ENCODE measurements around the gene FUBP3. TPM values are rescaled to one million over a fixed set of nuclear protein-coding genes. Genes with fewer than 3 reads are reported as not detected.

FUBP3 gene
- total RNA-seq, 5 donors from 2014 or later (not counting 1 experiment from before 2014, with no cell fraction given): 34.2 to 44.7 (median 41.9) TPM

GRCh38 chr9:130630506-130631330, 51.3 kb downstream of the FUBP3 start:
- no peaks in the 10 kb centered on the region for H3K4me1 ChIP-seq (ENCODE audit: control insufficient read depth in 1 of 2, extremely low read depth in 1 of 2, insufficient read depth in 2 of 2, low read length in 2 of 2)
- no peak overlapping the region for H3K4me3 Mint-ChIP-seq
- no peaks in the 10 kb centered on the region for H3K4me1 Mint-ChIP-seq
- no peak overlapping the region for H3K27ac ChIP-seq (ENCODE audit: low read length)
- peaks cover 26 to 91% of the 10 kb centered on the region in 2 donors for H3K36me3 ChIP-seq (ENCODE audit: control insufficient read depth in 2 of 2, extremely low read depth in 1 of 2, insufficient read depth in 1 of 2, low read length in 1 of 2)
- no peak for DNase-seq
- ATAC-seq (replicated peaks in 1 of 4): no peak
- over 99% methylated on average over 19 of the region's 27 CpGs for WGBS (ENCODE audit: insufficient coverage)
- H3K27me3 Mint-ChIP-seq: no peaks in the 10 kb centered on the region
- H3K9me3 ChIP-seq: no peaks in the 10 kb centered on the region
- ChIA-PET POLR2A (no interaction called here), CTCF (no interaction called here)
- H3K27me3 ChIP-seq (replicated peaks in 1 of 2; ENCODE audit: control insufficient read depth in 2 of 2, extremely low read depth in 1 of 2, insufficient read depth in 2 of 2, low read length in 1 of 2): no peaks in the 10 kb centered on the region
- H3K27ac Mint-ChIP-seq: no peak overlapping the region
- no peak overlapping the region for H3K4me3 ChIP-seq (ENCODE audit: control insufficient read depth in 1 of 2, extremely low read depth in 1 of 2, low read length in 1 of 2)
- H3K9me3 Mint-ChIP-seq: no peaks in the 10 kb centered on the region
- peaks cover 46% of the 10 kb centered on the region for H3K36me3 Mint-ChIP-seq

GRCh38 chr9:130631331-130632080, 52.1 kb downstream of the FUBP3 start:
- Histone ChIP-seq H3K4me3 (ENCODE audit: control insufficient read depth in 1 of 2, extremely low read depth in 1 of 2, low read length in 1 of 2) (no peak overlapping the region), H3K9me3 (no peaks in the 10 kb centered on the region), H3K36me3 (ENCODE audit: control insufficient read depth in 2 of 2, extremely low read depth in 1 of 2, insufficient read depth in 1 of 2, low read length in 1 of 2) (peaks cover 30 to 91% of the 10 kb centered on the region in 2 donors), H3K4me1 (ENCODE audit: control insufficient read depth in 1 of 2, extremely low read depth in 1 of 2, insufficient read depth in 2 of 2, low read length in 2 of 2) (no peaks in the 10 kb centered on the region), H3K27me3 (replicated peaks in 1 of 2; ENCODE audit: control insufficient read depth in 2 of 2, extremely low read depth in 1 of 2, insufficient read depth in 2 of 2, low read length in 1 of 2) (no peaks in the 10 kb centered on the region), H3K27ac (ENCODE audit: low read length) (no peak overlapping the region)
- ChIA-PET POLR2A (no interaction called here), CTCF (no interaction called here)
- DNase-seq: no peak
- no peak overlapping the region for H3K27ac Mint-ChIP-seq
- H3K27me3 Mint-ChIP-seq: no peaks in the 10 kb centered on the region
- no peaks in the 10 kb centered on the region for H3K4me1 Mint-ChIP-seq
- 97% methylated on average over 13 of the region's 22 CpGs for WGBS (ENCODE audit: insufficient coverage)
- peaks cover 38% of the 10 kb centered on the region for H3K36me3 Mint-ChIP-seq
- H3K9me3 Mint-ChIP-seq: no peaks in the 10 kb centered on the region
- no peak for ATAC-seq (replicated peaks in 1 of 4)
- no peak overlapping the region for H3K4me3 Mint-ChIP-seq

DNA sequence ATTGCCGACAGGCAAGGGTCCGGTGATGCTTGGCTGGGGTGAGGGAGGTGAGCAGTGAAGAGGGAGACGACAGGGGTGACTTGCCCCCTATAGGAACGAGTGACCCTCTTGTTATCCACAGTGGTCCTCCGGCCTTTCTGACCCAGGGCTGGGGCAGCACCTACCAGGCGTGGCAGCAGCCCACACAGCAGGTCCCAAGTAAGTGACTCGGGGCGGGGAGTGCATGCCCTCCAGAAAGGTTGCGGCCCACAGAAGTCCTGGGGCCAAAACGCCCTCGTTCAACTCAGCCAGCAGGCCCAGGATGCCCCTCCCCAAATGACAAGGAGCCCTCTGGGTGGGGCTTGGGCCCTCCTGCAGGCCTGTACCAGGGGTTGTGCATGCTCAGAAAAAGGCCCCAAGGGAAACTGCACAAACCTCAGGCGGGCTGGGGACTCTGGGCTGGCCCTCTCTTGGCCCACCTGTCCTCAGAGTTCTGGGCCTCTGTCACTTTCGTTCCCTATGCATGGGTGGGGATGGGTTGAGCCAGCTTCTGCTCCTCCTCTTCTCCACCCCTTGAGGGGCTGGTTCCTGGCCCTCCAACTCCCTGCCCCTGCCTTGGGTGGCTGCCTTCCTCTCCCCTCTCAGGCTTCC, 52.8 kb downstream of the FUBP3 start:
- no peak overlapping the region for H3K27ac ChIP-seq (ENCODE audit: low read length)
- no peaks in the 10 kb centered on the region for H3K27me3 ChIP-seq (replicated peaks in 1 of 2; ENCODE audit: control insufficient read depth in 2 of 2, extremely low read depth in 1 of 2, insufficient read depth in 2 of 2, low read length in 1 of 2)
- WGBS (ENCODE audit: insufficient coverage): 97% methylated on average over 9 of the region's 13 CpGs
- H3K27me3 Mint-ChIP-seq: no peaks in the 10 kb centered on the region
- POLR2A ChIA-PET: no interaction called here
- no peaks in the 10 kb centered on the region for H3K9me3 ChIP-seq
- peaks cover 29 to 87% of the 10 kb centered on the region in 2 donors for H3K36me3 ChIP-seq (ENCODE audit: control insufficient read depth in 2 of 2, extremely low read depth in 1 of 2, insufficient read depth in 1 of 2, low read length in 1 of 2)
- ATAC-seq (replicated peaks in 1 of 4): no peak
- H3K4me1 ChIP-seq (ENCODE audit: control insufficient read depth in 1 of 2, extremely low read depth in 1 of 2, insufficient read depth in 2 of 2, low read length in 2 of 2): no peaks in the 10 kb centered on the region
- CTCF ChIA-PET: no interaction called here
- no peak overlapping the region for H3K4me3 Mint-ChIP-seq
- H3K4me1 Mint-ChIP-seq: no peaks in the 10 kb centered on the region
- H3K36me3 Mint-ChIP-seq: peaks cover 38% of the 10 kb centered on the region
- H3K9me3 Mint-ChIP-seq: no peaks in the 10 kb centered on the region
- H3K27ac Mint-ChIP-seq: no peak overlapping the region
- no peak overlapping the region for H3K4me3 ChIP-seq (ENCODE audit: control insufficient read depth in 1 of 2, extremely low read depth in 1 of 2, low read length in 1 of 2)
- no peak for DNase-seq

DNA sequence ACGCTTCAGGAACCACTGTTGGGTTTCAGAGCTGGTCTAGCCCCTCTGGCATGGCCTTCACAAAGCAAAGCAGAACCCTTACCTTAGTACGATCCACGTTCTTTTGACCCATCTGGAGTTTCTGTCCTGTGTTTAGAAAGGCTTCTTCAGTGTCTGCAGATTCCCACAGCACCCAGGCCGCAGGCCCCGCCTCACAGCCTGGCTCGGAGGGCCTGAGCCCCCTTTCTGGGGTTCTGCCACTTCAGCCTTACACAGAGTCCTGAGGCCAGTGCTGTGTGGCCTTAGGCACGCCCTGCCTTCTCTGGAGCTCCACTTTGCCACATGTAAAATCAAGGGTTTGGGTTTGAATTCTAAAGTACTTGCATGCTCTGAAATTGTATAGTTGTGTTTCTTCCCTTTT, 53.5 kb downstream of the FUBP3 start:
- no peak overlapping the region for H3K27ac Mint-ChIP-seq
- Histone ChIP-seq H3K4me3 (ENCODE audit: control insufficient read depth in 1 of 2, extremely low read depth in 1 of 2, low read length in 1 of 2) (no peak overlapping the region), H3K4me1 (ENCODE audit: control insufficient read depth in 1 of 2, extremely low read depth in 1 of 2, insufficient read depth in 2 of 2, low read length in 2 of 2) (no peaks in the 10 kb centered on the region), H3K27me3 (replicated peaks in 1 of 2; ENCODE audit: control insufficient read depth in 2 of 2, extremely low read depth in 1 of 2, insufficient read depth in 2 of 2, low read length in 1 of 2) (no peaks in the 10 kb centered on the region), H3K36me3 (ENCODE audit: control insufficient read depth in 2 of 2, extremely low read depth in 1 of 2, insufficient read depth in 1 of 2, low read length in 1 of 2) (peaks cover 29 to 83% of the 10 kb centered on the region in 2 donors), H3K27ac (ENCODE audit: low read length) (no peak overlapping the region), H3K9me3 (no peaks in the 10 kb centered on the region)
- ATAC-seq (replicated peaks in 1 of 4) (no peak), DNase-seq (no peak)
- no peak overlapping the region for H3K4me3 Mint-ChIP-seq
- H3K27me3 Mint-ChIP-seq: no peaks in the 10 kb centered on the region
- POLR2A ChIA-PET: no interaction called here
- peaks cover 37% of the 10 kb centered on the region for H3K36me3 Mint-ChIP-seq
- CTCF ChIA-PET: no interaction called here
- H3K4me1 Mint-ChIP-seq: no peaks in the 10 kb centered on the region
- 98% methylated on average over 6 of the region's 7 CpGs for WGBS (ENCODE audit: insufficient coverage)
- H3K9me3 Mint-ChIP-seq: no peaks in the 10 kb centered on the region

DNA sequence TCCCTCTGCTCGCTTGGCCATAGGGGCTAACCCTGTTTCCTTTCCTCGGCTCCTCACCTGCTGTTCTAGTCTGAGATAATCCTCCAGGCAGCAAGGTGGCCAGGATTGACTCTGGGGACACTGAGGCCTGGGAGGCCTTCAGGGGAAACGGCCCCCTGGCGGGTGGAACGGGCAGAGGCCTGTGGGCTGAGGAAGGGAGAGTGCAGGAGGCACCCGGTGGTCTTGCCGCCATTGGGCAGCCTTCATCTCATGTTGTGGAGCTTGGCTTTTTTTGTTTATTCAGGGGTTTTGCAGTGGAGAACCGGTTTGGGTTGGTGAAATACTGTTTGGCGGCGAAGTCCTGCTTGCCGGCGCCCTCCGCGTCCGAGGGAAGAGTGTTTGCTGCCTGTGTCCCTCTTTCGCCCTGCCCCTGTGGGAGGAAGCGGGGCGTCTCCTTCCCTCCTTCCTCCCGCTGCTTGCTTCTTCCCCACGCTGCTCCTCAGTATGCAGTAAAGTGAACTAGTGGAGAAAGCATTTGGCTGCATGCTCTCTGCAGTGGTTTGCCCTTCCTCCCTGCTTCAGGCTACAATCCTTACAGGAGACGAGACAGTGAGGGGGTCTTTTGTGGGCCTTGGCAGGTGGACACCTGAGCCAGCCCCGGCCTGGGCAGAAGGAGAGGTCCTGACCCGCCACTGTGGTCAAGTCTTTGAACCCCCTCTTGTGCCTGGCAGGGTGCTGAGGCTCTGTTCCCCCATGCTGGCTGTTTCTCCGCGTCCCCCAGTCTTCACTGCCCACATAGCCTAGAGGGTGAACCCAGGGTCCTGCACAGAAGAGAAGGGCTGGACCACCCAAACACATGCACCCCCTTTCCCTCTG, 54.2 kb downstream of the FUBP3 start:
- WGBS (ENCODE audit: insufficient coverage): over 99% methylated on average over 13 of the region's 25 CpGs
- no peak for ATAC-seq (replicated peaks in 1 of 4)
- no peaks in the 10 kb centered on the region for H3K27me3 Mint-ChIP-seq

GRCh38 chr9:130634191-130634768, 54.9 kb downstream of the FUBP3 start:
- Histone ChIP-seq H3K27me3 (replicated peaks in 1 of 2; ENCODE audit: control insufficient read depth in 2 of 2, extremely low read depth in 1 of 2, insufficient read depth in 2 of 2, low read length in 1 of 2) (no peaks in the 10 kb centered on the region), H3K4me3 (ENCODE audit: control insufficient read depth in 1 of 2, extremely low read depth in 1 of 2, low read length in 1 of 2) (no peak overlapping the region), H3K4me1 (ENCODE audit: control insufficient read depth in 1 of 2, extremely low read depth in 1 of 2, insufficient read depth in 2 of 2, low read length in 2 of 2) (no peaks in the 10 kb centered on the region), H3K9me3 (no peaks in the 10 kb centered on the region), H3K27ac (ENCODE audit: low read length) (no peak overlapping the region), H3K36me3 (ENCODE audit: control insufficient read depth in 2 of 2, extremely low read depth in 1 of 2, insufficient read depth in 1 of 2, low read length in 1 of 2) (peaks cover 31 to 75% of the 10 kb centered on the region in 2 donors)
- no peaks in the 10 kb centered on the region for H3K27me3 Mint-ChIP-seq
- no peaks in the 10 kb centered on the region for H3K9me3 Mint-ChIP-seq
- no peak for ATAC-seq (replicated peaks in 1 of 4)
- ChIA-PET POLR2A (no interaction called here), CTCF (no interaction called here)
- H3K4me3 Mint-ChIP-seq: no peak overlapping the region
- 97% methylated on average over 11 of the region's 14 CpGs for WGBS (ENCODE audit: insufficient coverage)
- no peak for DNase-seq
- no peaks in the 10 kb centered on the region for H3K4me1 Mint-ChIP-seq
- peaks cover 49% of the 10 kb centered on the region for H3K36me3 Mint-ChIP-seq
- no peak overlapping the region for H3K27ac Mint-ChIP-seq

More for the DNA sequence above, 54.2 kb downstream of the FUBP3 start:
- H3K27me3 ChIP-seq (replicated peaks in 1 of 2; ENCODE audit: control insufficient read depth in 2 of 2, extremely low read depth in 1 of 2, insufficient read depth in 2 of 2, low read length in 1 of 2): no peaks in the 10 kb centered on the region
- Mint-ChIP-seq H3K36me3 (peaks cover 42% of the 10 kb centered on the region), H3K4me1 (no peaks in the 10 kb centered on the region), H3K4me3 (no peak overlapping the region), H3K9me3 (no peaks in the 10 kb centered on the region), H3K27ac (no peak overlapping the region)
- CTCF ChIA-PET: no interaction called here
- no peak overlapping the region for H3K27ac ChIP-seq (ENCODE audit: low read length)
- no peaks in the 10 kb centered on the region for H3K4me1 ChIP-seq (ENCODE audit: control insufficient read depth in 1 of 2, extremely low read depth in 1 of 2, insufficient read depth in 2 of 2, low read length in 2 of 2)
- no peak overlapping the region for H3K4me3 ChIP-seq (ENCODE audit: control insufficient read depth in 1 of 2, extremely low read depth in 1 of 2, low read length in 1 of 2)
- DNase-seq: no peak
- peaks cover 31 to 78% of the 10 kb centered on the region in 2 donors for H3K36me3 ChIP-seq (ENCODE audit: control insufficient read depth in 2 of 2, extremely low read depth in 1 of 2, insufficient read depth in 1 of 2, low read length in 1 of 2)
- no peaks in the 10 kb centered on the region for H3K9me3 ChIP-seq
- POLR2A ChIA-PET: no interaction called here
